ENCODE results near the gene FKRP. TPM values are rescaled to one million over a fixed set of nuclear protein-coding genes. Genes with fewer than 3 reads are reported as not detected.

The FKRP gene
- total RNA-seq, 1 experiment from 2014 or later, result 24.1 TPM

Small RNA genes lying within 50 kb of the gene (microRNA-seq; reads per million reads assigned to microRNA genes)
- 2.1 reads per million for gene MIR320E (ENCODE audit: borderline number of aligned reads)

Other genes with a start within 250 kb of the FKRP start
- gene CALM3, start 144.7 kb upstream of the FKRP start, total RNA-seq (2021), result 306 to 350 TPM (median 346 TPM) in 3 replicates
- 0.24 TPM in 1 of 3 replicates, not detected in the others for gene PTGIR, start 121.0 kb upstream of the FKRP start, total RNA-seq (2021)
- gene GNG8, start 109.9 kb upstream of the FKRP start, total RNA-seq (2021), result not detected in 3 replicates
- gene DACT3, start 84.9 kb upstream of the FKRP start, total RNA-seq (2021), result 1.8 to 1.9 TPM (median 1.8 TPM) in 3 replicates
- gene PRKD2, start 28.9 kb upstream of the FKRP start, total RNA-seq (2021), result 78.5 to 100 TPM (median 81.5 TPM) in 3 replicates
- gene STRN4, start 393 bp downstream of the FKRP start, total RNA-seq (2021), result 126 to 144 TPM (median 137 TPM) in 3 replicates
- 173 to 239 TPM (median 187 TPM) in 3 replicates for gene SLC1A5, start 42.5 kb downstream of the FKRP start, total RNA-seq (2021)
- 232 to 249 TPM (median 234 TPM) in 3 replicates for gene AP2S1, start 104.8 kb downstream of the FKRP start, total RNA-seq (2021)
- 47.2 to 56.3 TPM (median 47.3 TPM) in 3 replicates for gene ARHGAP35, start 114.9 kb downstream of the FKRP start, total RNA-seq (2021)